K562 (cell line): ENCODE results near the gene VIT. TPM values are rescaled to one million over a fixed set of nuclear protein-coding genes. Genes with fewer than 3 reads are reported as not detected.

ENCODE experiments used
- ATAC-seq: fragments of 200-7000 bp; cut with Tn5 transposase; 3 replicates; pipeline ENCODE4 v1.9.1; 2020; ENCODE audit warnings: moderate library complexity
- BruUV-seq: library from RNA; stranded (reverse); fragments of 400-500 nt; replicated peaks from 2 replicates; lab custom pipeline; 2021; lab: Mats Ljungman, UMichigan
- CTCF ChIA-PET: fragments of 300-600 bp; formaldehyde crosslinking; extraction: SDS; loops from one replicate; lab custom pipeline; 2021; ENCODE audit warnings: low intra/inter-chr PET ratio; lab: Yijun Ruan, JAX
- POLR2A ChIA-PET: fragments of 300-600, 350-650 bp; sonication (Branson Sonifier 250); formaldehyde crosslinking; extraction: SDS; loops from one replicate; lab custom pipeline; 2021; ENCODE audit warnings: antibody characterized with exemption, inconsistent platforms; lab: Yijun Ruan, JAX
- DNase-seq, 4 experiments: peaks; one replicate each; pipeline versions ENCODE4 v3.0.0 to v3.0.0-alpha.2; 2011 to 2018; ENCODE audit warnings: low spot score in 3 of 4, mixed read lengths in 3 of 4; ENCODE audit errors: extremely low read depth in 1 of 4
- FAIRE-seq: peaks from 2 replicates; lab custom pipeline; 2011; peaks lifted over from hg19 to GRCh38; lab: Jason Lieb, UNC
- H2AFZ ChIP-seq: 2 replicates; pipeline ENCODE4 v1.6.0; 2011; ENCODE audit warnings: low read depth, low read length, control low read depth, inconsistent platforms
- H3K27ac ChIP-seq: fragments of 200-600 bp; 3 replicates; pipeline ENCODE4 v1.8.0; 2011; ENCODE audit warnings: low read depth, mild to moderate bottlenecking, control low read depth, inconsistent platforms, low read length, moderate library complexity, mixed read lengths; ENCODE audit errors: extremely low read depth
- H3K27me3 ChIP-seq, 2 experiments: fragments of 300-600 bp in 1 of 2; 2 replicates in 1 of 2; 3 replicates in 1 of 2; pipeline versions ENCODE4 v1.6.0 to v1.8.0; 2011; ENCODE audit warnings: inconsistent platforms in 2 of 2, low read length in 2 of 2, mild to moderate bottlenecking in 1 of 2, mixed read lengths in 1 of 2, moderate library complexity in 1 of 2; ENCODE audit not compliant: control insufficient read depth in 2 of 2, insufficient read depth in 2 of 2
- H3K36me3 ChIP-seq: fragments of 300-600 bp; 3 replicates; pipeline ENCODE4 v1.8.0; 2011; ENCODE audit warnings: mild to moderate bottlenecking, low read length, inconsistent platforms; ENCODE audit not compliant: control insufficient read depth, insufficient read depth
- H3K4me1 ChIP-seq, 2 experiments: fragments of 200-600 bp in 1 of 2; replicated peaks in 1 of 2; 2 replicates in 1 of 2; 3 replicates in 1 of 2; pipeline versions ENCODE4 v1.5.1 to v1.8.0; 2011; ENCODE audit warnings: inconsistent platforms in 2 of 2, low read length in 2 of 2, mild to moderate bottlenecking in 1 of 2, mixed read lengths in 1 of 2, moderate library complexity in 1 of 2; ENCODE audit not compliant: control insufficient read depth in 2 of 2, insufficient read depth in 2 of 2
- H3K4me2 ChIP-seq: 2 replicates; pipeline ENCODE4 v1.6.1; 2011; ENCODE audit warnings: low read length, control low read depth, inconsistent platforms, mixed read lengths; ENCODE audit not compliant: insufficient read depth
- H3K4me3 ChIP-seq: fragments of 200-600 bp; sonication (generic), shearing (Covaris generic); 2 replicates; pipeline ENCODE4 v1.5.1; 2016; ENCODE audit warnings: control low read depth, inconsistent platforms
- H3K79me2 ChIP-seq: fragments of 200-600 bp; 3 replicates; pipeline ENCODE4 v1.8.0; 2011; ENCODE audit warnings: low read length, inconsistent platforms; ENCODE audit not compliant: control insufficient read depth, insufficient read depth
- H3K9ac ChIP-seq, 2 experiments: 2 replicates each; pipeline versions ENCODE4 v1.6.0 to v1.6.1; 2011; ENCODE audit warnings: low read depth in 2 of 2, low read length in 2 of 2, control low read depth in 1 of 2, inconsistent platforms in 1 of 2, mild to moderate bottlenecking in 1 of 2, mixed read lengths in 1 of 2; ENCODE audit not compliant: insufficient read depth in 1 of 2
- H3K9me1 ChIP-seq: one replicate; pipeline ENCODE4 v1.6.0; 2011; ENCODE audit warnings: inconsistent platforms, mild to moderate bottlenecking, low read length, moderate library complexity; ENCODE audit not compliant: control insufficient read depth, insufficient read depth
- H3K9me3 ChIP-seq: replicated peaks from 2 replicates; pipeline ENCODE4 v1.5.1; 2011; ENCODE audit warnings: low read depth, low read length, inconsistent platforms; ENCODE audit not compliant: control insufficient read depth, insufficient read depth
- H4K20me1 ChIP-seq: replicated peaks from 2 replicates; pipeline ENCODE4 v1.6.1; 2011; ENCODE audit warnings: low read length, inconsistent platforms, mixed read lengths; ENCODE audit not compliant: control insufficient read depth, insufficient read depth
- CEBPG ChIP-seq, 3 experiments: fragments of 200-800 bp in 1 of 3; sonication (Bioruptor generic) in 1 of 3; sonication (generic) in 1 of 3; formaldehyde crosslinking in 1 of 3; IDR thresholded peaks in 2 of 3; conservative IDR thresholded peaks in 1 of 3; 2 replicates each; pipeline versions ENCODE4 v1.6.1 to v1.8.0; 2016 to 2022; ENCODE audit warnings: missing compliant biosample characterization in 2 of 3, missing genetic modification characterization in 2 of 3, mild to moderate bottlenecking in 1 of 3, missing genetic modification reagents in 1 of 3
- HNRNPLL ChIP-seq: fragments of 200-400 bp; formaldehyde crosslinking; IDR thresholded peaks from 2 replicates; pipeline ENCODE4 v1.6.1; 2017; ENCODE audit warnings: low read length, low read depth, mild to moderate bottlenecking; ENCODE audit not compliant: poor library complexity, severe bottlenecking
- ZBTB11 ChIP-seq, 3 experiments: fragments of 200-800 bp in 1 of 3; fragments of 250-450 bp in 1 of 3; fragments of 450-650 bp in 1 of 3; sonication (Bioruptor Pico) in 1 of 3; sonication (Bioruptor generic) in 1 of 3; formaldehyde crosslinking in 1 of 3; IDR thresholded peaks; 2 replicates each; pipeline versions ENCODE4 v1.6.1 to v1.8.0; 2016 to 2022; ENCODE audit warnings: mild to moderate bottlenecking in 2 of 3, missing genetic modification characterization in 2 of 3, missing compliant biosample characterization in 1 of 3, moderate library complexity in 1 of 3
- ZNF316 ChIP-seq: fragments of 450-650 bp; IDR thresholded peaks from 2 replicates; pipeline ENCODE4 v1.6.1; 2016
- WGBS: fragments of 100-300 bp; shearing (Covaris generic); methylation state at CpG from one replicate; pipeline ENCODE4 v1.1.6; 2016; ENCODE audit warnings: low coverage, mixed read lengths; ENCODE audit not compliant: insufficient coverage; ENCODE audit errors: missing lambda C conversion rate; 5-methylcytosine and 5-hydroxymethylcytosine counted together
- in situ Hi-C: fragments of 300-500 bp; cut with MboI; formaldehyde crosslinking; loops from 4 replicates; pipeline ENCODE4 v1.15.0; 2018; ENCODE audit warnings: inconsistent platforms, mixed read lengths
- intact Hi-C: fragments of 100-400 bp; cut with micrococcal nuclease; formaldehyde crosslinking; loops from 2 replicates; pipeline ENCODE4 v1.14.2; 2022
- polyA plus RNA-seq, 8 experiments: library from polyadenylated mRNA; depleted of rRNA in 4 of 8; stranded (reverse) in 5 of 8; unstranded in 3 of 8; fragments of >200 nt; fragmentation: Nextera tagmentation in 2 of 8; fragmentation: Illumina TruSeq in 1 of 8; extraction: Ambion mirVana in 2 of 8; extraction: Trizol in 1 of 8; gene quantifications; 2 replicates each; pipeline versions ENCODE4 v1.2.1 to v1.2.3, GENCODE V29; 2011 to 2014; ENCODE audit warnings: inconsistent platforms in 1 of 8, missing spikeins in 1 of 8
- total RNA-seq, 7 experiments: library from RNA; depleted of rRNA in 6 of 7; stranded (reverse); fragments of >200 nt in 6 of 7; fragmentation: Illumina TruSeq in 2 of 7; extraction: Trizol in 2 of 7; gene quantifications; 2 replicates each; pipeline versions ENCODE4 v1.2.1 to v1.2.3, GENCODE V29; 2011 to 2021; ENCODE audit warnings: low replicate concordance in 1 of 7

The VIT gene
- total and polyA plus RNA-seq, 9 of the 15 experiments (the other 6 are each of a cell fraction or from before 2014, with no cell fraction given): not detected

GRCh38 chr2:36653967-36654694 is 42.4 kb upstream of the VIT start:
- Histone ChIP-seq H3K79me2 (no peaks in the 10 kb centered on the region), H3K9ac (no peak overlapping the region), H3K4me2 (no peak overlapping the region), H3K4me1 (no peaks in the 10 kb centered on the region; a peak in 1 of 5 replicates), H3K9me3 (no peaks in the 10 kb centered on the region), H2AFZ (no peak overlapping the region), H3K27me3 (no peaks in the 10 kb centered on the region), H3K4me3 (no peak overlapping the region), H3K27ac (no peak overlapping the region), H4K20me1 (no peaks in the 10 kb centered on the region), H3K36me3 (no peaks in the 10 kb centered on the region), H3K9me1 (no peaks in the 10 kb centered on the region)
- DNase-seq (no peak), ATAC-seq (no peak), FAIRE-seq (no peak)
- TF ChIP-seq ZBTB11 (CRISPR knock-in tag; IDR thresholded peaks at IDR 0.05) (no peak), ZNF316 (peak; percentile 31; the same call in 1 of the 2 replicates), HNRNPLL (no peak), CEBPG (CRISPR knock-in tag; IDR thresholded peaks at IDR 0.05) (no peak), CEBPG (tag; conservative IDR thresholded peaks at IDR 0.05 in 1 of 2, IDR thresholded peaks at IDR 0.05 in 1 of 2) (peak in 1 of 2 experiments; percentile 26; a peak in 1 of 4 replicates)
- ChIA-PET POLR2A (no interaction called here), CTCF (no interaction called here)
- intact Hi-C loops (no loop called here), in situ Hi-C loops (no loop called here)
- WGBS: 0% methylated on average over 2 of the region's 2 CpGs
- no TSS peak for BruUV-seq
